SW480 (cell line): ENCODE results near the gene MEGF8.

Experiments used
- DNase-seq: peaks from one replicate; pipeline ENCODE4 v3.0.0-alpha.2; 2016; ENCODE audit warnings: low spot score

The MEGF8 gene

DNA sequence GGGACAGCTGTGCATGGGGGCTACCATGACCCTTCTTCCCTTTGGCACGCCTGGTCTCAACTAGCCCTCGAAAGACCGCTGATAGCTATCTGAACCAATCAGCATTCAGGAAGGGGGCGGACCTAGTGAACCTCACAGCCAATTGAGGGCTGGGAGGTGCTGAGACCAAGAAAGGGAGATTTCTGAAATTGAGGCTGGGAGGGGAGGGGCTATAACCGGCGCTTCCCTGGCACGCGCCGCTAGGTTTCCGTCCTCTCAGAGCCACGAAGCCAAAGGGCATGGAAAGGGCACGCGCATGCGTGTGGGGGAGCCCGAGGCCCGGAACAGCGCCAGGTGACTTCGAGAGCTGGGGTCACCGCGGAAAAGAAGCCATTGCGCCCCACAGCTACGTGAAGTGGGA lies 18.8 kb upstream of the MEGF8 start:
- no peak for DNase-seq

- DNase-seq: no peak
These were observed 15.7 kb upstream of the MEGF8 start for GRCh38 chr19:42309686-42310085.

- no peak for DNase-seq
These were observed 13.8 kb upstream of the MEGF8 start for GRCh38 chr19:42311657-42312056.

- no peak for DNase-seq
These were observed 13.1 kb upstream of the MEGF8 start for GRCh38 chr19:42312370-42312769.

GRCh38 chr19:42313096-42313839 lies 12.2 kb upstream of the MEGF8 start, which contains the start of gene TMEM145:
TSS of gene TMEM145 (plus strand) at chr19:42313309. CDS start at chr19:42313377, 68 bp downstream.
- peak; percentile 55 for DNase-seq

GRCh38 chr19:42313840-42314755 lies 11.3 kb upstream of the MEGF8 start:
- DNase-seq: no peak

GRCh38 chr19:42315024-42315423 lies 10.4 kb upstream of the MEGF8 start:
- no peak for DNase-seq

DNA sequence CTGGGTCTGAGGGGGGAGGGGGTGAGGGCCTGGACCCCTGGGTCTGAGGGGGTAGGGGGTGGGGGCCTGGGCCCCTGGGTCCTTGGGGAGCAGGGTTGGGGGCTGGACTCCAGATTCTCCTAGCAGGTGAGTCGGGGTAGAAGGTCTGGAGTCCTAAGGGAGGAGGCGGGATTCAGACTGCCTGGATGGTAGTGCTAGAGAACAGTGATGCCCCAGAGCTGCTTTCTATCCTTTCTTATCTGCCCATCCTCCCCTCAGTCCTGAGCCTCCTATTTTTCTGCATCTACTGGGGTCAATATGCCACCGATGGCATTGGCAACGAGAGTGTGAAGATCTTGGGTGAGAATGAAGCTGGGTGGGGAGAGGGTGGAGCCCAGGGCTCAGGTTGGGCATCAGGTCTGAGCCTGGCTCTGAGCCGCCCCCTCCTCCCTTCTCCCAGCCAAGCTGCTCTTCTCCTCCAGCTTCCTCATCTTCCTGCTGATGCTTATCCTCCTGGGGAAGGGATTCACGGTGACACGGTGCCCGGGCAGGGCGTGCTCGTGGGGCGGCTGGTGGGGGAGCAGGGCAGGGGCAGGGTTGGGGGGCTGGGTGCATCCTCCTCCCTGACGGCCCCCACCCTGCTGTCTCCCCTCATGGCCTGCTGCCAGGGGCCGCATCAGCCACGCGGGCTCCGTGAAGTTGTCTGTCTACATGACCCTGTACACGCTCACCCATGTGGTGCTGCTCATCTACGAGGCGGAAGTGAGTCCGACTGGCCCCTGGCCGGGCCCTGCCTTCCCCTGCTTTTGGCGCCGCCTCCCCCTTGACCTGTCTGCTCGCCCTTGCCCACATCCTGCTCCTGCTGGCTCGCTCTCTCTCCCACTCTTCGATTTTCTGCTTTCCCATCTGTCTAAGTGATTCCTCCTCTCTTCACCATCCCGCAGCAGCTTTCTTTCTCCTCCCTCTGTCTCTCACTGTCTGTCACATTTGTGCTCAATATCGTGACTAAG lies 8.9 kb upstream of the MEGF8 start:
- peak; percentile 61 for DNase-seq

DNA sequence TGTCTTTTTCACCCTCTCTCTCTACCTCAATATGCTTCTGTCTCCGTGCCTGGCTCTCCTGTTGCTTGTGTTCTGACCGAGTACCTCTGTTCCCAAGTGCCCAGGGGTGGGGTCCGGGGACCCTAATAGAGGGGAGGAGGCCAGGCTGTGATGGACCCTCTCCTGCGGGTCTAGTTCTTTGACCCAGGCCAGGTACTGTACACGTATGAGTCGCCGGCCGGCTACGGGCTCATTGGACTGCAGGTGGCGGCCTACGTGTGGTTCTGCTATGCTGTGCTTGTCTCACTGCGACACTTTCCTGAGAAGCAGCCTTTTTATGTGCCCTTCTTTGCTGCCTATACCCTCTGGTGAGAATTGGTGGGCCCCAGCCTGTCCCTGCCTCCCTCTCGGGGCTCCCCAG lies 7.9 kb upstream of the MEGF8 start:
- no peak for DNase-seq

- no peak for DNase-seq
These were observed 3.1 kb upstream of the MEGF8 start for GRCh38 chr19:42322305-42322704.

GRCh38 chr19:42323473-42323851 lies 2.0 kb upstream of the MEGF8 start:
- DNase-seq: no peak

DNA sequence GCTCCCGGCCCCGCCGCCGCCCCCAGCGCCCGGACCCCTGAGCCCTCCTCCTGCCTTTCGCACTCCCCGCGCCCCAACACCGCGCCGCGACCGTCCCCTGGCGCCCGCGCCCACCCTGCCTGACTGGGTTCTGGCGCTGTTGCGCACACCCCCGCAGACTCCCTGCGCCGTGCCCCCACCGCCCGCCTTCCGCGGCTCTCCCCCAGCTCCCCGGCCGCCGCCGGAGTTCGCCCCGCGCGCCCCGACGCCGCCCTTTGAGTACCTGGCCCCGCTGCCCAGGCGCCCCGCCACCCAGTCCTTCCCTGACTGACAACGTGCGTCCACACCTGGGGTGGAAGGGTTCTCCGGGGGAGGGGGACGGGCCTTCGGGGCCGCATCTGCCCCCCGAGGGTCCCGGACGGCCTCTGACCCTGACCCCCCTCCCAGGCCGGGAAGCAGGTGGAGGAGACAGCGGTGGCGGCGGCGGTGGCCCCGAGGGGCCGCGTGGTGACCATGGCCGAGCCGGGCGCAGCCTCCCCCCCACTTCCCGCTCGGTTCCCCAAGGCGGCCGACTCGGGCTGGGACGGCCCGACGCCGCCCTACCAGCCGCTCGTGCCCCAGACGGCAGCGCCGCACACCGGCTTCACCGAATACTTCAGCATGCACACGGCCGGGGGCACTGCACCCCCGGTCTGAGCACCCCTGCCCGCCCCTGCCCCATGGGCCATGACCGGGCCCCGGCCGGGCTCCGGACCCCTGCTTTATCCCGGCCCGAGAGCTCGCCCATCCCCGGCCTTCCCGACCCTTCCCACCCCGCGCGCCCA lies 1.4 kb upstream of the MEGF8 start:
- no peak for DNase-seq

DNA sequence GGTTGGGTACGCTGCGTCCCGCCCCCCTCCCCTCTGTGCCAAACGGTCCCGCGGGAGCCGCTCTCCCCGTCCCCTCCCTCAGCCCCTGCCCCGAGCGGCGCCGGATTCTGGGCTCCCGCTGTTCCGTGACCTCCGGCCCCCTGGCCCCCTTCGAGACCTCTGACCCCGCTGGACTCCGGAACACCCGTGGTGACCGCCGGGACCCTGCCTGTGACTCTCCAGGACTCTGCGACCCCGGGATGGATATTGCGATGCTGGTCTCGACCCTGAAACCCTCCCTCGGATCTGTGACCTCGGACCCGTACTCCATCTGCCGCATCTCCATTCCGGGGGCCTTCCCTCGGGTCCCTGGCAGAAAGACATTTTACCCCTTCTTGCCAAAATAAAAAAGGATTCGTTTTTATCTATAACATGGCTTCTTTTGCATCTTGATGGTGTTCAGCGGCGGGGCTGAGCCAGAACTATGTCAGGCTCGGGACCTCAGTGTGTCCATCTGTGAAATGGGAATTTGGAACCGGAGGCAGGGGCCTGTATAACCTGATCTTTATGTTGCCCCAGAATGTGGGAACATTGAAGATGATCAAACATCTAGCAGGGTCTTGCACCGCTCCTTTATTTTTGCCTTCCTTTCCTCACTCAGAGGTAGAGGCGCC lies 654 bp upstream of the MEGF8 start:
- no peak for DNase-seq

GRCh38 chr19:42325896-42326771 lies 699 bp downstream of the MEGF8 start:
- no peak for DNase-seq

GRCh38 chr19:42326969-42327368 lies 1.5 kb downstream of the MEGF8 start:
- DNase-seq: no peak

GRCh38 chr19:42327381-42327780 lies 1.9 kb downstream of the MEGF8 start:
- no peak for DNase-seq

DNA sequence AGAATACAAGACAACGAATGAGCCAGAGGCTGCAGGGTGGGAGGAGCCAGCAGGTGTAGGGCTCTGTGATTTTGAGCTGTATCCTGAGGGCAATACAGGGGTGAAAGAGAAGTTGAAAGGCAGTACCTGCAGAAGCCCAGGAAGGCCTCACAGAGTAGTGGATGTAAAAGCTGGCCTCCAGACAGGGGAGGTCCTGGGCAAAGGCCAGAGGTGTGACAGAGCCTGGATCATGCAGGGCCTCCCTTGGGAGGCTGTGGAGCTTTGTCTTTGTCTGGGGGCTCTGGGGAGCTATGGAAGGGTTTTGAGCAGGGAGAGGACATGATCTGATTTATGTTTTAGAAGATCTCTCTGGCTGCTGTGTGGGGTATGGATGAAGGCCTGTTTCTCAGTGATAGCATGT lies 2.7 kb downstream of the MEGF8 start:
- no peak for DNase-seq

DNA sequence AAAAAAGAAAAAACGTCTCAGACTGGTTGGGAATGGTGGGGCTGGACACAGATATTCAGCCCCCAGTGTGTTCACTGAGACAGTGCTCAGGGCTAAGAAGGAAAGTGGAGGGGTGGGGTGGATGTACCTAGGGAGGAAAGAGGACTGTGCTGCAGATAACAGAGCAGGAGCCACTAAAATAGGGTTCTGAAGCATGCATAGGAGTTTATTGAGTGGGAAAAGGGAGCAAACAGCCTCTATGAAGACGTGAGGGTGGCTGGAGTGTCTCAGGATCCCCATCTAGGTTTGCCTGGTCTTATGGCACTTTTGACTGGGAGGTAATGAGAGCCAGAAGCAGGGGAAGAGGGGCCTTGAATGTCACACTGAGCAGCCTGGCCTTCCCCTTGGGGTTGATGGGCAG lies 3.4 kb downstream of the MEGF8 start:
- no peak for DNase-seq

GRCh38 chr19:42330241-42330711 lies 4.8 kb downstream of the MEGF8 start:
- no peak for DNase-seq
